Vagina (tissue), 2 donors: ENCODE measurements around the gene LRRC1. TPM values are rescaled to one million over a fixed set of nuclear protein-coding genes. Genes with fewer than 3 reads are reported as not detected.
A peak's percentile ranks its signal among the peaks of the same experiment; 100 is the strongest.

Source experiments
- DNase-seq, 2 donors: peaks; one replicate each; pipeline ENCODE4 v3.0.0-alpha.2; 2017; ENCODE audit errors: extremely low spot score in 2 of 2
- H3K27ac ChIP-seq: fragments of 200-600 bp; sonication (generic); one replicate; pipeline ENCODE4 v1.5.1; 2019
- H3K27me3 ChIP-seq: fragments of 200-600 bp; sonication (generic); one replicate; pipeline ENCODE4 v1.5.1; 2019
- H3K36me3 ChIP-seq, 2 donors: fragments of 200-600 bp; sonication (generic); one replicate each; pipeline ENCODE4 v1.5.1; 2017 to 2019
- H3K4me1 ChIP-seq: fragments of 200-600 bp; sonication (generic); one replicate; pipeline ENCODE4 v1.5.1; 2019
- H3K4me3 ChIP-seq, 2 donors: fragments of 200-600 bp; sonication (generic); 1 replicate in 1 of 2; 2 replicates in 1 of 2; pipeline ENCODE4 v1.5.1; 2016 to 2019
- H3K9me3 ChIP-seq: fragments of 200-600 bp; sonication (generic); one replicate; pipeline ENCODE4 v1.5.1; 2019
- POLR2A ChIP-seq, 2 donors: fragments of 450-650 bp; IDR thresholded peaks; one replicate each; pipeline ENCODE4 v1.6.1; 2017; ENCODE audit warnings: antibody characterized with exemption in 2 of 2, mild to moderate bottlenecking in 2 of 2, moderate library complexity in 2 of 2
- POLR2AphosphoS5 ChIP-seq, 2 donors: sonication (generic); formaldehyde crosslinking; IDR thresholded peaks; one replicate each; pipeline ENCODE4 v1.9.0; 2017; ENCODE audit warnings: antibody characterized with exemption in 2 of 2, mild to moderate bottlenecking in 2 of 2, low read depth in 1 of 2; ENCODE audit not compliant: insufficient read depth in 1 of 2
- intact Hi-C: fragments of 100-400 bp; cut with DNase I; formaldehyde crosslinking; loops from one replicate; pipeline ENCODE4 v1.15.1; 2023
- total RNA-seq: library from RNA; depleted of rRNA; stranded (reverse); fragments of >200 nt; gene quantifications from one replicate; pipeline ENCODE4 v1.2.3, GENCODE V29; 2016
- TF ChIP-seq, protein P1 (sequence below), 3 experiments: fragments of 450-650 bp in 2 of 3; fragments of 200-600 bp in 1 of 3; sonication (generic) in 1 of 3; IDR thresholded peaks; one replicate each; pipeline ENCODE4 v1.5.1; 2017 to 2019; ENCODE audit warnings: antibody characterized with exemption in 3 of 3, mild to moderate bottlenecking in 2 of 3, moderate library complexity in 2 of 3

The LRRC1 gene
- total RNA-seq, 1 donor from 2014 or later: 52.5 TPM

DNA sequence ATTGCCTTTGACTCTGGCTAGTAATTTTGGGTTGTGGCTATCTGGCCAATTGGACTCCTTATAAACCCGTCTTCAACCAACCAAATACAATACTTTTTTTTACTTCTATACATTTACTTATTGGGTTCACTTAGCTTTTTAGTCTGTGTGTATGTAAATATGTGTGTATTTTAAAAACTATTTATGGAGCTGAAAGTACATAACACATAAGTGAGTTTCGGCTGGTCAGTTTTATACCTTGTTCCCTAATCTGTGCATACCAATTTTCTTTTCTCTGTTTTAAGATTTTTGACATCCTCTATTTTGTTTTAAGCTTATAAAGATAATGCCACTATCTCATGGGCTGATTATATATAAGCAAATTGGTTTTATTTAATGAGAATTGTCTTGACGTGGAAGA, 129.5 kb downstream of the LRRC1 start:
- intact Hi-C loops: no loop called here
- DNase-seq: no peak
- H3K4me3 ChIP-seq: no peak overlapping the region
- H3K27me3 ChIP-seq: no peaks in the 10 kb centered on the region
- H3K27ac ChIP-seq: no peak overlapping the region
- peaks cover 0 to 8% of the 10 kb centered on the region in 2 donors for H3K36me3 ChIP-seq
- TF ChIP-seq, protein P1, sequence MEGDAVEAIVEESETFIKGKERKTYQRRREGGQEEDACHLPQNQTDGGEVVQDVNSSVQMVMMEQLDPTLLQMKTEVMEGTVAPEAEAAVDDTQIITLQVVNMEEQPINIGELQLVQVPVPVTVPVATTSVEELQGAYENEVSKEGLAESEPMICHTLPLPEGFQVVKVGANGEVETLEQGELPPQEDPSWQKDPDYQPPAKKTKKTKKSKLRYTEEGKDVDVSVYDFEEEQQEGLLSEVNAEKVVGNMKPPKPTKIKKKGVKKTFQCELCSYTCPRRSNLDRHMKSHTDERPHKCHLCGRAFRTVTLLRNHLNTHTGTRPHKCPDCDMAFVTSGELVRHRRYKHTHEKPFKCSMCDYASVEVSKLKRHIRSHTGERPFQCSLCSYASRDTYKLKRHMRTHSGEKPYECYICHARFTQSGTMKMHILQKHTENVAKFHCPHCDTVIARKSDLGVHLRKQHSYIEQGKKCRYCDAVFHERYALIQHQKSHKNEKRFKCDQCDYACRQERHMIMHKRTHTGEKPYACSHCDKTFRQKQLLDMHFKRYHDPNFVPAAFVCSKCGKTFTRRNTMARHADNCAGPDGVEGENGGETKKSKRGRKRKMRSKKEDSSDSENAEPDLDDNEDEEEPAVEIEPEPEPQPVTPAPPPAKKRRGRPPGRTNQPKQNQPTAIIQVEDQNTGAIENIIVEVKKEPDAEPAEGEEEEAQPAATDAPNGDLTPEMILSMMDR (IDR thresholded peaks at IDR 0.05): no peak
- TF ChIP-seq POLR2A (IDR thresholded peaks at IDR 0.05): no peak
- TF ChIP-seq POLR2AphosphoS5 (IDR thresholded peaks at IDR 0.05; ENCODE audit: insufficient read depth in 1 of 2, low read depth in 1 of 2): no peak
- H3K9me3 ChIP-seq: no peaks in the 10 kb centered on the region
- H3K4me1 ChIP-seq: peaks cover 27% of the 10 kb centered on the region

- DNase-seq: no peak
- Histone ChIP-seq H3K27ac (no peak overlapping the region), H3K4me1 (peaks cover 31% of the 10 kb centered on the region), H3K27me3 (no peaks in the 10 kb centered on the region), H3K9me3 (no peaks in the 10 kb centered on the region), H3K4me3 (no peak overlapping the region), H3K36me3 (peaks cover 0 to 5% of the 10 kb centered on the region in 2 donors)
- no peak for TF ChIP-seq POLR2A (IDR thresholded peaks at IDR 0.05)
- TF ChIP-seq, protein P1 (IDR thresholded peaks at IDR 0.05): no peak
- TF ChIP-seq POLR2AphosphoS5 (IDR thresholded peaks at IDR 0.05; ENCODE audit: insufficient read depth in 1 of 2, low read depth in 1 of 2): no peak
- intact Hi-C loops: no loop called here
These were observed 130.1 kb downstream of the LRRC1 start for GRCh38 chr6:53924821-53925422.

DNA sequence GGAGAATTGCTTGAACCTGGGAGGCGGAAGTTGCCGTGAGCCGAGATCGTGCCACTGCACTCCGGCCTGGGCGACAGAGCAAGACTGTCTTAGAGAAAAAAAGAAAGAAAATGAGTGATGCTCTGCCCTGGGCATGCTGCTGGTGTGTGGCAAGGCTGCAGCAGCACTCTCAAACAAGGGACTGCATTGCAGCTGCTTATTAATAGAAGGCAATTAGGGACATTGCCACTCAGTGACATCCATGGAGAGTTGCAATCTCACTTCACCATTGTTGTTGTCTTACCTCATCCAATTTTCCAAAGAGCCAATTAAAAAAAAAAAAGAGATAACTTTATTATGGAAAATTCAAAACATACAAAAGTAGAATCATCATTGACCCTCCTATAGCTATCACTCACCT, 131.1 kb downstream of the LRRC1 start:
- TF ChIP-seq, protein P1 (IDR thresholded peaks at IDR 0.05): no peak
- no peak for TF ChIP-seq POLR2AphosphoS5 (IDR thresholded peaks at IDR 0.05; ENCODE audit: insufficient read depth in 1 of 2, low read depth in 1 of 2)
- TF ChIP-seq POLR2A (IDR thresholded peaks at IDR 0.05): no peak
- Histone ChIP-seq H3K27ac (no peak overlapping the region), H3K36me3 (peaks cover 0 to 5% of the 10 kb centered on the region in 2 donors), H3K9me3 (no peaks in the 10 kb centered on the region), H3K4me1 (peaks cover 31% of the 10 kb centered on the region), H3K4me3 (no peak overlapping the region), H3K27me3 (no peaks in the 10 kb centered on the region)
- intact Hi-C loops: no loop called here
- no peak for DNase-seq

DNA sequence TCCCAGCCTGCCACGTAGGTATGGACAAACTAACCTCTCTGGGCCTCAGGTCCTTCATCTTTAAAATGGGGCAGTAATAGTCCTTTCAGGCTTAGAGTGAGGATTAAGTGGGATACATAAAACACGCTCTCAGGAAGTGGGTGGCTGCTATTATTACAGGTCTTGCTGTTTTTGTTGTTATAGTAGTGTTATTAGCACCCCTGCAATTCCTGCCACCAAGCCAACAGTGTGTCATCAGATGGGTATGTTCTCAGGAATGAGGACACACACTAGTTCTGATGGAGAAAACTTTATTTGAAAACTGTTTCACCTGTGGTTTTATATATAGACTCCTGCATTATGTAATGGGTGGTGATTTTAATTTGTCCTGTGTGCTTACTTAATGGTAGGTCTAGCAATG, 131.7 kb downstream of the LRRC1 start:
- Histone ChIP-seq H3K36me3 (peaks cover 0 to 5% of the 10 kb centered on the region in 2 donors), H3K9me3 (no peaks in the 10 kb centered on the region), H3K4me3 (no peak overlapping the region), H3K27ac (peak overlapping the region; percentile 48), H3K4me1 (peaks cover 31% of the 10 kb centered on the region), H3K27me3 (no peaks in the 10 kb centered on the region)
- intact Hi-C loops: no loop called here
- TF ChIP-seq POLR2AphosphoS5 (IDR thresholded peaks at IDR 0.05; ENCODE audit: insufficient read depth in 1 of 2, low read depth in 1 of 2) (no peak), POLR2A (IDR thresholded peaks at IDR 0.05) (no peak)
- TF ChIP-seq, protein P1 (IDR thresholded peaks at IDR 0.05): no peak
- no peak for DNase-seq

GRCh38 chr6:53928641-53929040, 133.8 kb downstream of the LRRC1 start:
- no peak for TF ChIP-seq POLR2A (IDR thresholded peaks at IDR 0.05)
- TF ChIP-seq, protein P1 (IDR thresholded peaks at IDR 0.05): no peak
- TF ChIP-seq POLR2AphosphoS5 (IDR thresholded peaks at IDR 0.05; ENCODE audit: insufficient read depth in 1 of 2, low read depth in 1 of 2): no peak
- Histone ChIP-seq H3K9me3 (no peaks in the 10 kb centered on the region), H3K27me3 (no peaks in the 10 kb centered on the region), H3K4me3 (no peak overlapping the region), H3K27ac (peak overlapping the region; percentile 9), H3K4me1 (peaks cover 31% of the 10 kb centered on the region), H3K36me3 (no peaks in the 10 kb centered on the region)
- DNase-seq: no peak
- intact Hi-C loops: no loop called here
